Aorta (tissue), 5 donors: ENCODE measurements around the gene NEXN. TPM values are rescaled to one million over a fixed set of nuclear protein-coding genes. Genes with fewer than 3 reads are reported as not detected.
A peak's percentile ranks its signal among the peaks of the same experiment; 100 is the strongest.

ENCODE experiments used
- ATAC-seq: fragments of 200-7000 bp; cut with Tn5 transposase; one replicate; pipeline ENCODE4 v1.9.1; 2022; ENCODE audit warnings: moderate library complexity; ENCODE audit not compliant: low FRiP score
- DNase-seq, 2 donors: peaks; one replicate each; pipeline ENCODE4 v3.0.0-alpha.2; 2020
- H3K27ac ChIP-seq, 2 donors: one replicate each; pipeline ENCODE4 v1.5.1; 2013; ENCODE audit warnings: low read length in 2 of 2, mild to moderate bottlenecking in 2 of 2, moderate library complexity in 2 of 2, control low read depth in 1 of 2, inconsistent platforms in 1 of 2, low read depth in 1 of 2
- H3K27me3 ChIP-seq, 2 donors: one replicate each; pipeline ENCODE4 v1.6.1; 2013; ENCODE audit warnings: control low read depth in 1 of 2, low read length in 1 of 2, mild to moderate bottlenecking in 1 of 2, moderate library complexity in 1 of 2; ENCODE audit not compliant: insufficient read depth in 2 of 2, control insufficient read depth in 1 of 2
- H3K36me3 ChIP-seq, 2 donors: one replicate each; pipeline ENCODE4 v1.6.1; 2013; ENCODE audit warnings: control low read depth in 1 of 2, low read length in 1 of 2, mild to moderate bottlenecking in 1 of 2; ENCODE audit not compliant: insufficient read depth in 2 of 2, control insufficient read depth in 1 of 2
- H3K4me1 ChIP-seq, 2 donors: one replicate each; pipeline ENCODE4 v1.6.1; 2013; ENCODE audit warnings: low read length in 2 of 2, control low read depth in 1 of 2, mild to moderate bottlenecking in 1 of 2, moderate library complexity in 1 of 2; ENCODE audit not compliant: insufficient read depth in 2 of 2, control insufficient read depth in 1 of 2
- H3K4me3 ChIP-seq, 2 donors: one replicate each; pipeline ENCODE4 v1.5.1; 2013; ENCODE audit warnings: low read length in 2 of 2, control low read depth in 1 of 2, mild to moderate bottlenecking in 1 of 2
- H3K9me3 ChIP-seq: one replicate; pipeline ENCODE4 v1.6.1; 2013; ENCODE audit warnings: mild to moderate bottlenecking, low read length; ENCODE audit not compliant: control insufficient read depth
- WGBS, 2 donors: extraction: QIAGEN DNeasy Blood & Tissue Kit; methylation state at CpG; one replicate each; pipeline ENCODE4 v1.1.7; 2013; 5-methylcytosine and 5-hydroxymethylcytosine counted together
- intact Hi-C, 2 donors: fragments of 100-400 bp; cut with DNase I; formaldehyde crosslinking; loops; one replicate each; pipeline versions ENCODE4 v1.14.2 to v1.15.0; 2022
- polyA plus RNA-seq, 2 donors: library from polyadenylated mRNA; stranded (reverse); fragments of 200-250 nt; gene quantifications; one replicate each; pipeline ENCODE4 v1.2.3, GENCODE V29; 2013
- total RNA-seq, 2 donors: library from RNA; stranded (reverse); fragmentation: NEBNext Ultra II Directional; extraction: Animal tissue kit (Norgen Biotek cat#: 25700); gene quantifications; one replicate each; pipeline ENCODE4 v1.2.1, GENCODE V29; 2021
- donor health status: healthy with polysubstance abuse.
- donor health status: Bipolar disorder and iron deficiency.
- donor health status: DM: no; HTN: no; CAD: no.
- donor health status: DM: no; HTN: no; CAD: no.
- donor health status: DM: yes; HTN: yes; CAD: no.

NEXN gene
- total and polyA plus RNA-seq, 4 donors = 81.9 to 237 (median 146) TPM

DNA sequence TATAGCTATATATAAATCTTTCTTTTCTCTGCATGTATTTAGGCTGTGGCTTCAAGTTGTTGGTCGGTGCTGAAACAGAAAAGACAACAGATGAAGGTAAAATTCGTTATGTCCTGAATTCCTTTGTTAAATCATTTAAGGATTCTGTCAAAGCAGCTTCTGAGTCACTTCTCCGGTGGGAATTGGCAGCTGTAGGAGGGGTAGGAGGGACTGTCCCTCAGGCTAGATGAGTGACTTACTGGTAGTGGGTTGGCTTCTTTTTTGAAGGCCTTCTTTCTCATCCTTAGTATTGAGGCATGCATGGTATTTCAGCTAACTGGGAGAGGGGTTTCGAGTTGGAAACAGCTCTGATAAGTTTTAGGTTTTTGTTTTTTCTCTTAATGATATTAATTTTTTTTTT is 22.1 kb upstream of the NEXN start:
- no peak for DNase-seq
- H3K36me3 ChIP-seq = peaks cover 0 to 2% of the 10 kb centered on the region in 2 donors
- ATAC-seq = no peak
- no peak overlapping the region for H3K4me3 ChIP-seq
- WGBS, 2 donors = 67 to 76% methylated on average over 4 of the region's 4 CpGs
- H3K27me3 ChIP-seq = no peaks in the 10 kb centered on the region
- no peaks in the 10 kb centered on the region for H3K9me3 ChIP-seq
- intact Hi-C loops = no loop called here
- H3K27ac ChIP-seq = no peak overlapping the region
- H3K4me1 ChIP-seq = no peaks in the 10 kb centered on the region

DNA sequence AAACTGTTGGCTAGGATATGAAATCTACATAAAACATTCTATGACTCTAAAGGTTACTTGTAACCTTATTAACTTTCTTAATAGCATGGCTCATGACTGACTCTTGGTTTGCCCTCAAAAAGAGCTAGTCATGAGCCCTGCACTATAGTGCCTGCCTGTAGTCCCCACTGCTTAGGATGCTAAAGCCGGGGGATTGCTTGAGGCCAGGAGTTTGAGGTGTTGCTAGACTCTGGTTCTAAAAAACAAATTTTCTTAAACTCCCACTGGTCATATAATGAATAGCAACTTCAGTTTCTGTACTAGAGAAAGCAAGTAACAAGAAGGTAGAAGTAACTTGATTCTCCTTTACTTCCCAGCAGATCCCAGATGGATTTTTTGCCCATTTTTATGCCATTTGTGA is 15.8 kb upstream of the NEXN start:
- ATAC-seq = no peak
- no peak overlapping the region for H3K27ac ChIP-seq
- H3K4me1 ChIP-seq = no peaks in the 10 kb centered on the region
- intact Hi-C loops = no loop called here
- 65 to 84% methylated on average over 1 of the region's 1 CpG for WGBS, 2 donors
- no peak for DNase-seq
- H3K9me3 ChIP-seq = no peaks in the 10 kb centered on the region
- no peaks in the 10 kb centered on the region for H3K27me3 ChIP-seq
- no peak overlapping the region for H3K4me3 ChIP-seq
- no peaks in the 10 kb centered on the region for H3K36me3 ChIP-seq

DNA sequence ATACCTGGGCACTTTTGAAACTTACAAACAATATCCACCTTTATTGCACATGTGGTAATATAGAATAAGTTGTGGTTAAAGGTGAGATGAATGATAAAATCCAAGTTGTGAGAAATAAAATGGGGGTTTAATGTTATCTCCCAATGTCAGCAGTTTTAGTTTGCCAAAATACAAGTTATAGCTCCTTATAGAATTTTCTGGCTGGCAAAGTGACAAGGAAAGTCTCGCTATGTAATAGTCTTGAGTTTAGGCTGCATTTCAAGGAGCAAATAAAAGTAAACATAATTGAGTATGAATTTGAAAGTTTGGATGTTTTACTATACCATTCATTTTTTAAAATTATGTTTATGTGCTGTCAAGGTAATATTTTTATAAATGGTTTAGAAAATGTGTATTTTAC is 15.0 kb upstream of the NEXN start:
- ATAC-seq (no peak), DNase-seq (no peak)
- intact Hi-C loops = no loop called here
- Histone ChIP-seq H3K4me3 (no peak overlapping the region), H3K27me3 (no peaks in the 10 kb centered on the region), H3K36me3 (no peaks in the 10 kb centered on the region), H3K4me1 (no peaks in the 10 kb centered on the region), H3K9me3 (no peaks in the 10 kb centered on the region), H3K27ac (no peak overlapping the region)
- 99 to 100% methylated on average over 1 of the region's 1 CpG for WGBS, 2 donors

DNA sequence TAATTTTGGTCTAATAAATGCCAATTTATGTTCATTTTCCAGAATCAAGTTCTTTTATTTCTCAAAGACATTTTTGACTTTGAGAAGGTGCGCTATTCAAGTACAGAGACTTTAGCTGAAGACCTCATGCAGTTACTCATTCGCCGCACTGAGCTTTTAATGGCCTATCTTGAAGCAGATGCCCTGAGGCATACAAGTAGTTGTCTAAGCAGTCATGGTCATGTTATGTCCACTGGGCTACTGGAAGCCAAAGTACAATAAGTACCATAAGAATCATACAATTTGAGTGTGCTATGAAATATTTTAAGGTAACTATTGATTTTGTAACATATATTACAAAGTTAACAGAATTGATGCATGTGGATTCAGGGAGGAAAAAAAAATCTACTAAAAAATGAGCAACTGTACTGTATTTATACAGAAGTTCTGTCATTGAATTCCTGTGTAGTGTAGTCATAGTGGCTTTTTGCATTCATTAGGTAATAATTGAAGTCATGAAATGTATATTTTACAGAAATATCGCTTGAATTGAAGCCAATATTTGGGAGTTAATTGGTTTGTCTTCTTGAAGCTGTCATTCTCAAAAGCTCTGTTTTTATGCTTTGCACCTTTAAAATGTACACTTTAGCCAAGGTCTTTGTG is 13.5 kb upstream of the NEXN start:
- Histone ChIP-seq H3K9me3 (no peaks in the 10 kb centered on the region), H3K27me3 (no peaks in the 10 kb centered on the region), H3K27ac (no peak overlapping the region), H3K4me1 (no peaks in the 10 kb centered on the region), H3K36me3 (no peaks in the 10 kb centered on the region), H3K4me3 (no peak overlapping the region)
- intact Hi-C loops = no loop called here
- 95 to 97% methylated on average over 4 of the region's 4 CpGs for WGBS, 2 donors
- DNase-seq = no peak
- ATAC-seq = no peak

DNA sequence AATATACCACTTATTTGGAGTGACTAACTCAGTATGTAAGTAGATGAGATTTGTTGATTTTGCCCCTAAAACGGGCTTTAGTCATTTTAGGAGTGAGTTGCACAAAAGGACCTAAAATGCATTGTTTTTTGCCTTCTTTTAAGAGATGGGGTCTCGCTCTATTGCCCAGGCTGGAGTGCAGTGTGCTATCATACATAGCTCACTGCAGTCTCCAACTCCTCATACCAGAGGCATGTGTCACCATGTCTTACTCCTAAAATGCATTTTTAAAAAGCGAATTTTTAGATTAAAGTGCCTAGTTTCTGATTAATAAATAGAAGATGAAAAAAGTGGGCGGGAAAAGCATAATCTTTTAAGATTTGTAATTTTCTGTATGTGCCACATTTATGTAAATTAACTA is 11.5 kb upstream of the NEXN start:
- H3K27me3 ChIP-seq = no peaks in the 10 kb centered on the region
- ATAC-seq (no peak), DNase-seq (no peak)
- intact Hi-C loops = no loop called here
- H3K4me1 ChIP-seq = no peaks in the 10 kb centered on the region
- WGBS, 2 donors = 68 to 72% methylated on average over 4 of the region's 4 CpGs
- H3K4me3 ChIP-seq = no peak overlapping the region
- H3K36me3 ChIP-seq = no peaks in the 10 kb centered on the region
- no peak overlapping the region for H3K27ac ChIP-seq
- H3K9me3 ChIP-seq = no peaks in the 10 kb centered on the region

DNA sequence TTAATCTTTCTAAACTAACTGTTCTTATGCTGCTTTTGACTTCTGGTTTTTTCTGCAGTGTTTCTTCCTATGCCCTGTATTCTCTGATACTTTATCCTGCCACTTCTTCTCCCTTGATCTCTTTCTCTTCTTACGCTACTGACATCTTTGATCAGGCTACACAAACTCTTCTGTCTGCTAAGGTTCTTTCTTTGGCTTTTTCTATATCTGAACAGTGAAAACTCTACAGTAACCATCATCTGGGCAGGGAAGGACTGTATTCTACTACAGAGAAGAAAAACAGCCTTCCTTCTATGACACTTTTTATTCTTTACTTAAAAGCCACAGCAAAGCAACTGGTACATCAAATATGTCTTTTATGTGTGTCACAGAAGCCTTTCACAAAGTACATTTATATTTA is 7.4 kb upstream of the NEXN start:
- intact Hi-C loops = loop anchor here in 1 of 2 donors (10.0 kb wide), 1 partner anchor 196 kb away; the partner anchor contains the start of gene ZZZ3
- WGBS, 2 donors = 99 to 100% methylated on average over 1 of the region's 1 CpG
- H3K27me3 ChIP-seq = no peaks in the 10 kb centered on the region
- H3K9me3 ChIP-seq = no peaks in the 10 kb centered on the region
- no peak overlapping the region for H3K4me3 ChIP-seq
- ATAC-seq (no peak), DNase-seq (no peak)
- no peaks in the 10 kb centered on the region for H3K4me1 ChIP-seq
- H3K27ac ChIP-seq = no peak overlapping the region
- H3K36me3 ChIP-seq = no peaks in the 10 kb centered on the region

DNA sequence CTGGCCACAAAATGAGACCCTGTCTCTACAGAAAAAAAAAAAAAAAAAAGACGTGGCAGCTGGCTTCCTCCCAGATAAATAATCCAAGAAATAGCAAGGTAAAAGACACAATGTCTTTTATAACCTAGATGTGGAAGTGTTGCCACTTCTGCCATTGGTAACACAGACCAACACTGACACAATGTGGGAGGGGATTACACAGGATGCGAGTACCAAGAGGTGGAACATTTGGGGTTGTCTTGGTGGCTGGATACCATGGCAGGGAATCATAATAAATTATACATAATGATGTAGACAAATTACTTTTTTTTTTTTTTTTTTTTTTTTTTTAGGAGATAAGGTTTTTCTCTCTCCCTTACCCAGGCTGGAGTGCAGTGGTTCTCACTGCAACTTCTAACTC is 6.0 kb upstream of the NEXN start:
- no peak for DNase-seq
- no peak for ATAC-seq
- Histone ChIP-seq H3K27me3 (no peaks in the 10 kb centered on the region), H3K4me1 (no peaks in the 10 kb centered on the region), H3K27ac (no peak overlapping the region), H3K9me3 (no peaks in the 10 kb centered on the region), H3K4me3 (no peak overlapping the region), H3K36me3 (no peaks in the 10 kb centered on the region)
- intact Hi-C loops = loop anchor here in 1 of 2 donors (10.0 kb wide), 1 partner anchor 198 kb away; the partner anchor contains the start of gene ZZZ3
- WGBS, 2 donors = 51 to 61% methylated on average over 2 of the region's 2 CpGs

DNA sequence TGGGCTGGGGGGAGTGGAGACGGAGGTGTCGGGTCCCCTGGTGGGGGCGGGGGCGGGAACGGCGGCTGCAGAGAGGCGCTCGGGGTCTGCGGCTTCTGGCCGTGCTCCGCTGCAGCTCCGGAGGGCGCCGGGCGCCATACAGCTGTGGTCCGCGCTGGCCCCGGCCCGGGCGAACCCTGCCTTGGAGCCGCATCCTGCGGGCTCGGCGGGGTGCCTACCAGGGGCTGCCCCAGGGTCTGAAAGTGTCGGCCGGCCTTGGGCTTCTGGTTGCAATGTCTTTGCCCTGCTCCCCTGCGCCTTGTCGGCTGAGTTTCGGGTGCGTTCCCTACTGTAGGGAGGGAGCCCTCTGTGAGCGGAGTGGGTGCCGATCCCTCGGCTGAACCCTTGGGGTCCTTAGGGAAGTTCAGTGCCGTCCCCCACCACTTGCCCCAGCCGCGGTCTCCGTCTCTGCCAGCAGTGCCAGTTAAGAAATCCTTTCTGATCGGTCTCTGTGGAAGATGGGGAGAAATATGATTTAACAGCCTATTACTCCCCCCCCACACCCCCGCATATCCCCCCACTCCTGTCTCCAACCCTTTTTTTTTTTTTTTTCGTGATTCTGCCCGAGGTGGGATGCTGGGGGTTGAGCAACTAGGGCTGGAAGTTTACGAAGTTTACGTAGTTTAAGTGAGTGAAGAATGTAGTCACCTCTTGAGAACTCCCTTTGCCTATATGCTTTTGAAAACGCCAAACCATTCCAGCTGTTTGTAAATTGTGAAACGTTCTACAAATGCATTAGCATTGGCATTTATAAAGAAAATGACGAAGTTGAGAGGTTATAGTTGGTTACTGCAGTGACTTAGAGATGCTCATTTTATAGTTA is 588 bp downstream of the NEXN start:
- intact Hi-C loops = loop anchor here (5.0 to 10.0 kb wide), 2 partner anchors 57 to 204 kb away; partner anchors contain the start of gene ZZZ3 (in 1 of the 2)
- no peaks in the 10 kb centered on the region for H3K4me1 ChIP-seq
- H3K36me3 ChIP-seq = peaks cover 0 to 4% of the 10 kb centered on the region in 2 donors
- H3K27me3 ChIP-seq = no peaks in the 10 kb centered on the region
- no peaks in the 10 kb centered on the region for H3K9me3 ChIP-seq
- H3K4me3 ChIP-seq = peak overlapping the region; percentile 93 to 97
- peak; percentile 61 to 77 for DNase-seq
- WGBS, 2 donors = 0 to 1% methylated on average over 39 to 46 of the region's 46 CpGs
- peak overlapping the region; percentile 96 to 100 for H3K27ac ChIP-seq
- peak; percentile 73 for ATAC-seq
